Right lobe of liver (tissue), 6 donors: Measurements from ENCODE around the gene SSTR1. TPM values are rescaled to one million over a fixed set of nuclear protein-coding genes. Genes with fewer than 3 reads are reported as not detected.

ENCODE experiments used
- ATAC-seq, 4 donors: fragments of 200-7000 bp; cut with Tn5 transposase; one replicate each; pipeline ENCODE4 v1.9.1; 2020; ENCODE audit warnings: mild to moderate bottlenecking in 4 of 4, moderate library complexity in 4 of 4
- DNase-seq, 3 donors: peaks; one replicate each; pipeline ENCODE4 v3.0.0-alpha.2; 2020
- H3K27ac ChIP-seq, 3 donors: fragments of 200-600 bp; one replicate each; pipeline ENCODE4 v1.8.0; 2022
- H3K27me3 ChIP-seq, 2 donors: fragments of 200-600 bp; one replicate each; pipeline ENCODE4 v1.8.0; 2022
- H3K36me3 ChIP-seq, 4 donors: fragments of 200-600 bp; sonication (generic) in 1 of 4; one replicate each; pipeline versions ENCODE4 v1.5.1 to v1.8.0; 2017 to 2022; ENCODE audit warnings: control low read depth in 1 of 4
- H3K4me1 ChIP-seq, 4 donors: fragments of 200-600 bp; sonication (generic) in 1 of 4; one replicate each; pipeline versions ENCODE4 v1.5.1 to v1.8.0; 2017 to 2022; ENCODE audit warnings: control low read depth in 1 of 4
- H3K4me3 ChIP-seq, 3 donors: fragments of 200-600 bp; one replicate each; pipeline ENCODE4 v1.8.0; 2022
- H3K9me3 ChIP-seq, 4 donors: fragments of 200-600 bp; sonication (generic) in 1 of 4; one replicate each; pipeline versions ENCODE4 v1.5.1 to v1.8.0; 2017 to 2022; ENCODE audit warnings: control low read depth in 1 of 4
- POLR2A ChIP-seq: fragments of 450-650 bp; IDR thresholded peaks from one replicate; pipeline ENCODE4 v1.6.1; 2017; ENCODE audit warnings: antibody characterized with exemption, mild to moderate bottlenecking
- WGBS: methylation state at CpG from one replicate; pipeline ENCODE4 v1.1.6; 2018; ENCODE audit warnings: low coverage, low lambda C conversion rate; ENCODE audit not compliant: insufficient coverage; ENCODE audit errors: missing lambda C conversion rate; 5-methylcytosine and 5-hydroxymethylcytosine counted together
- intact Hi-C, 2 donors: fragments of 100-400 bp; cut with DNase I; formaldehyde crosslinking; loops; one replicate each; pipeline versions ENCODE4 v1.11.2 to v1.14.1; 2022
- total RNA-seq, 6 experiments: library from RNA; depleted of rRNA in 2 of 6; stranded (reverse); fragments of >200 nt in 2 of 6; fragmentation: NEBNext Ultra II Directional in 3 of 6; extraction: Animal tissue kit (Norgen Biotek cat#: 25700) in 3 of 6; gene quantifications; one replicate each; pipeline versions ENCODE4 v1.1.0 to v1.2.4, GENCODE V29; 2016 to 2023
- TF ChIP-seq, protein P1 (sequence below), 4 donors: fragments of 200-600 bp in 3 of 4; fragments of 450-650 bp in 1 of 4; IDR thresholded peaks; one replicate each; pipeline versions ENCODE4 v1.5.1 to v1.8.0; 2016 to 2022; ENCODE audit warnings: antibody characterized with exemption in 4 of 4, mild to moderate bottlenecking in 2 of 4
- donor health status: DM: no; HTN: yes; CAD: no.
- donor health status: DM: no; HTN: no; CAD: no.
- donor health status: DM: no; HTN: no; CAD: no.
- donor health status: DM: no; HTN: yes; CAD: no.
- donor health status: DM: no; HTN: yes; CAD: no.

The SSTR1 gene
- total RNA-seq, 6 experiments from 2014 or later, result 1.6 to 8.0 (median 4.0) TPM

DNA sequence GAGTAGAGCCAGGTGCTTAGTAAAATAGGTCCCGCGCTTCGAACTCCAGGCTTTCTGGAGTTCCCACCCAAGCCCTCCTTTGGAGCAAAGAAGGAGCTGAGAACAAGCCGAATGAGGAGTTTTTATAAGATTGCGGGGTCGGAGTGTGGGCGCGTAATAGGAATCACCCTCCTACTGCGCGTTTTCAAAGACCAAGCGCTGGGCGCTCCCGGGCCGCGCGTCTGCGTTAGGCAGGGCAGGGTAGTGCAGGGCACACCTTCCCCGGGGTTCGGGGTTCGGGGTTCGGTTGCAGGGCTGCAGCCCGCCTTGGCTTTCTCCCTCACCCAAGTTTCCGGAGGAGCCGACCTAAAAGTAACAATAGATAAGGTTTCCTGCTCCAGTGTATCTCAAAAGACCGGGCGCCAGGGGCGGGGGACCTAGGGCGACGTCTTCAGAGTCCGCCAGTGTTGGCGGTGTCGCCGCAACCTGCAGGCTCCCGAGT, 3.6 kb downstream of the SSTR1 start:
- peak in 1 of 3 donors; percentile 21 for DNase-seq
- no peaks in the 10 kb centered on the region for H3K9me3 ChIP-seq
- H3K36me3 ChIP-seq, result no peaks in the 10 kb centered on the region
- H3K27ac ChIP-seq, result no peak overlapping the region
- H3K27me3 ChIP-seq, result no peaks in the 10 kb centered on the region
- ATAC-seq, result no peak
- peaks cover 0 to 9% (median 2%) of the 10 kb centered on the region in 4 donors for H3K4me1 ChIP-seq
- intact Hi-C loops, result no loop called here
- peak overlapping the region; percentile 3 to 64 (median 63) for H3K4me3 ChIP-seq
- WGBS, result 31% methylated on average over 19 of the region's 34 CpGs
- TF ChIP-seq POLR2A, result no peak
- TF ChIP-seq, protein P1, sequence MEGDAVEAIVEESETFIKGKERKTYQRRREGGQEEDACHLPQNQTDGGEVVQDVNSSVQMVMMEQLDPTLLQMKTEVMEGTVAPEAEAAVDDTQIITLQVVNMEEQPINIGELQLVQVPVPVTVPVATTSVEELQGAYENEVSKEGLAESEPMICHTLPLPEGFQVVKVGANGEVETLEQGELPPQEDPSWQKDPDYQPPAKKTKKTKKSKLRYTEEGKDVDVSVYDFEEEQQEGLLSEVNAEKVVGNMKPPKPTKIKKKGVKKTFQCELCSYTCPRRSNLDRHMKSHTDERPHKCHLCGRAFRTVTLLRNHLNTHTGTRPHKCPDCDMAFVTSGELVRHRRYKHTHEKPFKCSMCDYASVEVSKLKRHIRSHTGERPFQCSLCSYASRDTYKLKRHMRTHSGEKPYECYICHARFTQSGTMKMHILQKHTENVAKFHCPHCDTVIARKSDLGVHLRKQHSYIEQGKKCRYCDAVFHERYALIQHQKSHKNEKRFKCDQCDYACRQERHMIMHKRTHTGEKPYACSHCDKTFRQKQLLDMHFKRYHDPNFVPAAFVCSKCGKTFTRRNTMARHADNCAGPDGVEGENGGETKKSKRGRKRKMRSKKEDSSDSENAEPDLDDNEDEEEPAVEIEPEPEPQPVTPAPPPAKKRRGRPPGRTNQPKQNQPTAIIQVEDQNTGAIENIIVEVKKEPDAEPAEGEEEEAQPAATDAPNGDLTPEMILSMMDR (IDR thresholded peaks at IDR 0.05), result no peak

DNA sequence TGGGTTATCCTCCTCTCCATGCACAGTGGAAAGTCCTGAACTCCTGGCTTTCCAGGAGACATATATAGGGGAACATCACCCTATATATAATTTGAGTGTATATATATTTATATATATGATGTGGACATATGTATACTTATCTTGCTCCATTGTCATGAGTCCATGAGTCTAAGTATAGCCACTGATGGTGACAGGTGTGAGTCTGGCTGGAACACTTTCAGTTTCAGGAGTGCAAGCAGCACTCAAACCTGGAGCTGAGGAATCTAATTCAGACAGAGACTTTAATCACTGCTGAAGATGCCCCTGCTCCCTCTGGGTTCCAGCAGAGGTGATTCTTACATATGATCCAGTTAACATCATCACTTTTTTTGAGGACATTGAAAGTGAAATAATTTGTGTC, 4.4 kb downstream of the SSTR1 start:
- DNase-seq, result no peak
- no peaks in the 10 kb centered on the region for H3K9me3 ChIP-seq
- intact Hi-C loops, result no loop called here
- H3K36me3 ChIP-seq, result no peaks in the 10 kb centered on the region
- no peak for TF ChIP-seq POLR2A
- TF ChIP-seq, protein P1 (IDR thresholded peaks at IDR 0.05), result no peak
- H3K27me3 ChIP-seq, result no peaks in the 10 kb centered on the region
- no peak overlapping the region for H3K27ac ChIP-seq
- no peak overlapping the region for H3K4me3 ChIP-seq
- peaks cover 0 to 9% (median 2%) of the 10 kb centered on the region in 4 donors for H3K4me1 ChIP-seq
- no peak for ATAC-seq

DNA sequence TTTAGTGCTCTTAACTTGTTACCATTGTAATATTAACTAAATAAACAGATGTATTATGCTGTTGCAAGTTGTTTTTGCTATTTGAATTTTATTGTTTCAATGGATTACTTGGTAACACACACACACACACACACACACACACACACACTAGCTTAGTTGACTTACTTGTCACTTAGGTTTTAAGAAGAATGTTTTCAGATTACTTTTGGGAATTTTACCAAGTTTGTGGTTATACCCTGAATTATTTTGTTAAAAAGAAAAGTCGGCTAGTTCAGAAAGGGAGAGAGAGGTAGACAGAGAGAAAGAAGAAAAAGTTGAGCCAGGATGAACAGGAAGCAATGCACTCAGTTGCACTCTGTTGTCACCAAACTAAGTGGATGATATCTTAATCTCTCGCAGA, 5.3 kb downstream of the SSTR1 start:
- ATAC-seq, result no peak
- H3K4me3 ChIP-seq, result no peak overlapping the region
- WGBS, result 80% methylated on average over 2 of the region's 2 CpGs
- H3K36me3 ChIP-seq, result no peaks in the 10 kb centered on the region
- TF ChIP-seq, protein P1 (IDR thresholded peaks at IDR 0.05), result no peak
- no peak for TF ChIP-seq POLR2A
- intact Hi-C loops, result no loop called here
- H3K4me1 ChIP-seq, result peaks cover 0 to 9% (median 2%) of the 10 kb centered on the region in 4 donors
- DNase-seq, result no peak
- H3K27ac ChIP-seq, result no peak overlapping the region
- H3K9me3 ChIP-seq, result no peaks in the 10 kb centered on the region
- H3K27me3 ChIP-seq, result no peaks in the 10 kb centered on the region

DNA sequence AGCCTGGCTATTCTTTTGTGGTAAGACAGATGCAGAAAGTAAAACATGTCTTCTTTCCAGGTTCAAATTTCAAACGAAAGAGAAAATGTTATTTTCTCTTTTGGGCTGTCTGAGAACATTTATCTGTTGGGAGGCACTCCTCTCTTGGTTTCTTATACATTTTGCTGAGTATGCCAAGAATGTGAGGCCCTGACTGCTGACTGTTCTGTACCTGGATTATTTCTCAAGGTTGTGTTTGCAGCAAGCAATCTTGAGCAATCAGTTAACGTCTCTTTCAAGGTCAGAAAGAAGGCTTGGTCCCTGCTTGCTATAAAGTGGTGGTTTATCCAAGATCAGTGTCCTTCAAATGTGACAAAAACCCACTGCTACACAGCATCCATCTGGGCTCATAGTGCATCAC, 9.8 kb downstream of the SSTR1 start:
- ATAC-seq, result no peak
- Histone ChIP-seq H3K27me3 (no peaks in the 10 kb centered on the region), H3K27ac (no peak overlapping the region), H3K36me3 (no peaks in the 10 kb centered on the region), H3K4me3 (no peak overlapping the region), H3K9me3 (no peaks in the 10 kb centered on the region), H3K4me1 (no peaks in the 10 kb centered on the region)
- intact Hi-C loops, result no loop called here
- TF ChIP-seq, protein P1 (IDR thresholded peaks at IDR 0.05), result no peak
- no peak for TF ChIP-seq POLR2A
- no peak for DNase-seq
- WGBS, result 32% methylated on average over 2 of the region's 2 CpGs

DNA sequence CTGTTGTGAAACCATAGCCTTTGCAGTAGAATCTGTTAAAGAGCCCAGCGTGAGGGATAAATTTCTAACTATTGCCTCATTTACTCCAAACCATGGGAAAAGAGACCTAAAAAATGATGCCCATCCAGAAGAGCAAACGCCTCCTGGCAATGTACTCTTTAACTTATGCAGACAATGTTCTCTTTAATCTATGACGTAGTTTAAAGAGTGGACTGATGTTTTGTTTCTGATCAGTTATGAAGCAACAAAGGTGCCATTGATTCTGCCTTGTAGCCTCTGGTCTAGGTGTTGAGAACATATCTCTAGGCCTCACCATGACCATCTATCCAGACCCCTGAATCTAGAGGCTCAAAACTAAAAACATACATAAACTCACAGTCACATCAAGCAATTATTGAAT, 13.4 kb downstream of the SSTR1 start:
- no peak overlapping the region for H3K4me3 ChIP-seq
- DNase-seq (no peak), ATAC-seq (no peak)
- H3K27ac ChIP-seq, result no peak overlapping the region
- H3K4me1 ChIP-seq, result no peaks in the 10 kb centered on the region
- WGBS, result 82% methylated on average over 3 of the region's 3 CpGs
- H3K27me3 ChIP-seq, result no peaks in the 10 kb centered on the region
- TF ChIP-seq, protein P1 (IDR thresholded peaks at IDR 0.05), result no peak
- no peak for TF ChIP-seq POLR2A
- H3K36me3 ChIP-seq, result no peaks in the 10 kb centered on the region
- H3K9me3 ChIP-seq, result no peaks in the 10 kb centered on the region
- intact Hi-C loops, result no loop called here
